ENCODE data around the gene APOBR.
A peak's percentile ranks its signal among the peaks of the same experiment; 100 is the strongest.
"Not testable (repeated sequence)": the region's sequence is repeated elsewhere in the genome, so short reads cannot be mapped to it uniquely, and the experiment has no call there.

The APOBR gene

DNA sequence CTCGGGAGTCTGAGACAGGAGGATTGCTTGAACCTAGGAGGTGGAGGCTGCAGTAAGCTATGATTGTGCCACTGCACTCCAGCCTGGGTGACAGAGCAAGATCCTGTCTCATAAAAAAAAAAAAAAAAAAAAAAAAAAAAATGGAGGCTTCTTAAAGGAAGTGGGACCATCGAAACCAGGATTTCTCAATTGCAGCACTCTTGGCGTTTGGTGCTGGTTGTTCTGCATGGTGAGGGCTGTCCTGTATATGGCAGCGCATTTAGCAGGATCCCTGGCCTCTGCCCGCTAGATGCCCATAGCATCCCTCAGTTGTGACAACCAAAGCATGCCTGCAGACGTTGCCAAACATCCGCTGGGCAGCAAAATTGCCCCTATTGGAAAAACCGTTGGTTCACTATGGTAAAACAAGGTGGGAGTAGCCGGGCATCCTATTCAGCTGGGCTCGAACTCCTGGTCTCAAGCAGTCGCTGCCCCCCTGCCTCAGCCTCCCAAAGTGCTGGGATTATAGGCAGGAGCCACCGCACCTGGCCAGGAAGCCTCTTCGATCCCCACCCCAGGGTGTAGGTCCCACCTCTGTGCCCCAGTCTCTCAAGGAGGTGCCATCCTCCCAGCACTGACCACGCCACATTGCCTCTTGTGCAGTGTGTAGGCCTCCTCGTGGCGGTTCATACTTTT is 15.8 kb upstream of the APOBR start:
- H3K4me3 ChIP-seq (ENCODE audit: low read depth, low read length): no peak overlapping the region
- no peak for DNase-seq (ENCODE audit: low read depth)
- TF ChIP-seq, protein P1, sequence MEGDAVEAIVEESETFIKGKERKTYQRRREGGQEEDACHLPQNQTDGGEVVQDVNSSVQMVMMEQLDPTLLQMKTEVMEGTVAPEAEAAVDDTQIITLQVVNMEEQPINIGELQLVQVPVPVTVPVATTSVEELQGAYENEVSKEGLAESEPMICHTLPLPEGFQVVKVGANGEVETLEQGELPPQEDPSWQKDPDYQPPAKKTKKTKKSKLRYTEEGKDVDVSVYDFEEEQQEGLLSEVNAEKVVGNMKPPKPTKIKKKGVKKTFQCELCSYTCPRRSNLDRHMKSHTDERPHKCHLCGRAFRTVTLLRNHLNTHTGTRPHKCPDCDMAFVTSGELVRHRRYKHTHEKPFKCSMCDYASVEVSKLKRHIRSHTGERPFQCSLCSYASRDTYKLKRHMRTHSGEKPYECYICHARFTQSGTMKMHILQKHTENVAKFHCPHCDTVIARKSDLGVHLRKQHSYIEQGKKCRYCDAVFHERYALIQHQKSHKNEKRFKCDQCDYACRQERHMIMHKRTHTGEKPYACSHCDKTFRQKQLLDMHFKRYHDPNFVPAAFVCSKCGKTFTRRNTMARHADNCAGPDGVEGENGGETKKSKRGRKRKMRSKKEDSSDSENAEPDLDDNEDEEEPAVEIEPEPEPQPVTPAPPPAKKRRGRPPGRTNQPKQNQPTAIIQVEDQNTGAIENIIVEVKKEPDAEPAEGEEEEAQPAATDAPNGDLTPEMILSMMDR (IDR thresholded peaks at IDR 0.05; ENCODE audit: insufficient read depth, low read depth, low read length, missing control alignments): no peak

- TF ChIP-seq, protein P1 (IDR thresholded peaks at IDR 0.05; ENCODE audit: insufficient read depth, low read depth, low read length, missing control alignments): no peak
- no peak for DNase-seq (ENCODE audit: low read depth)
Observed at GRCh38 chr16:28482026-28482425, 12.4 kb upstream of the APOBR start.

DNA sequence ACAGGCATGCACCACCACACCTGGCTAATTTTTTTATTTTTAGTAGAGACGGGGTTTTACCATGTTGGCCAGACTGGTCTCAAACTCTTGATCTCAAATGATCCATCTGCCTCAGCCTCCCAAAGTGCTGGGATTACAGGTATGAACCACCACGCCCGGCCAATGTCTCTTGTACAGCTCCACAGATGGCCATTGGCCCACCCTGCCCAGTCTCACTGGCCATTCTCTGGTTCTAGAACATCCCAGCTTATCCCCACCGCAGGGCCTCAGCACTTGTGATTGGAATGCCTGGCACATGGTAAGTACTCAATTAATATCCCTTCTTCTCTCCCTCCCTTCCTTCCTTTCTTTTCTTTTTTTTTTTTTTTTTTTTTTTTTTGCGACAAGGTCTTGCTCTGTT is 11.1 kb upstream of the APOBR start:
- DNase-seq (ENCODE audit: low read depth); H3K4me3 ChIP-seq (ENCODE audit: low read depth, low read length): not testable (repeated sequence)

More at GRCh38 chr16:28482026-28482425, 12.4 kb upstream of the APOBR start:
- no peak overlapping the region for H3K4me3 ChIP-seq (ENCODE audit: low read depth, low read length)

- H3K4me3 ChIP-seq (ENCODE audit: low read depth, low read length): no peak overlapping the region
- no peak for DNase-seq (ENCODE audit: low read depth)
- TF ChIP-seq, protein P1 (IDR thresholded peaks at IDR 0.05; ENCODE audit: insufficient read depth, low read depth, low read length, missing control alignments): no peak
Observed at GRCh38 chr16:28486266-28486665, 8.2 kb upstream of the APOBR start.

DNA sequence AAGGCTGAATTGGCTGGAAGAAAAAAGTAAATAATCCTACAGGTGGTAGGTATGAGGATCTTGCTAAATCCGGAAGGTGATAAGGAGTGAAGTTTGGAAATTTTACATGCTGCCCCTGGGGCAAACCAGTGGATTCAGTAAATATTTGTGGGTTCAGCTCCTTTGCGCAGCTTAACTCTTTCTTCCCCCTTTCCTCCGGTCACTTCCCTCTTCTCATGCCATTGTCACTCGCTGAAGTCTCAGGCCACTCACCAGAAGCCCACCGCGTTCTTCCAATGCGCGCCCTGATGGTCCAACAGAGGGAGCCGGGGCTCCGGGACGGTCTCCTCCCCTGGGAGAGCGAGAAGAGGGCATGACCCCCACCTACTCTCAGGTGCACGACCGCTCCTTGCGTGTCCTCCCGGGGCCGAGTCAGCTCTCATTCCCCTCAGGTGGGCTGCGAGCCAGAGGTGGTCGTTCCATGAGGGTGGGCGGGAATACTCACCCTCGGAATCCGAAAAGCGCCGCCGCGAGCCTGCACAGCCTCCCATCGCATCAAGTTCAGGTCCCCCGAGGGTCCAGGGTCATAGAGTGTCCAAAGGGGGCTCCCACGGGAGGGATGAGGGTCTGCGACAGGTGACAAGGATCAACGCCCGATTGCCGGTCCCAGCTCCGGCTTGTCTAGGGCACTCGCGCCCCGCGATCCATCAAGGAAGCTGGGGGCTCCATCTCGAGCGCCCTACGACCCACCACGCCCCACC is 3.0 kb upstream of the APOBR start:
- peak; percentile 39 for DNase-seq (ENCODE audit: low read depth)
- peak overlapping the region; percentile 99 for H3K4me3 ChIP-seq (ENCODE audit: low read depth, low read length)
- TF ChIP-seq, protein P1 (IDR thresholded peaks at IDR 0.05; ENCODE audit: insufficient read depth, low read depth, low read length, missing control alignments): peak; percentile 11

DNA sequence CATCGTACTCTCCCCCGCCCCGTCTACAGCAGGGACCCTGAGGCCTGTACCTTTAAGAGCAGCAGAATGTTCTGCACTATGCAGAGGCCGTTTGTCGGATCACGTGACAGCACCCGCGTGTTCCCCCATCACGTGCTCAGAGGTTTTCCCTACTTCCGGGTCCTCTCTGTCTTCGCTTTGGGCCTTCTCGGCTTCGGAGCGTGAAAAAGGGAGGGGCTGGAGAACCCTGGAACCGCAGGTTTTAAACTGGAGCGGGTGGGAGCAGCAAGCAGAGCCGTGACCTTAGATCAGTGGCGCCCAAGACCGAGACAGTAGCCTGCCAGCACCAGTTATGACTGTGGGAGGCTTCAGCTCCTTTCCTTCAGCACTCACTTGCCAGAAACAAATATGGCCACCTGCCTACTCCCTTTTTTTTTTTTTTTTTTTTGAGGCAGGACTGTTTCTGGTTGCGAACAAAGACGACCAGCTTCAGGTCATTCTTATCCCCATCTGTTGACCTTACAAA is 2.4 kb upstream of the APOBR start, which contains the start of gene CLN3:
CLN3 (minus strand) TSS at position 105 of the 505 bp plus-strand sequence. CDS start 315 bp downstream, outside the sequence.
- peak within 1 kb of the TSS; percentile 99 for H3K4me3 ChIP-seq (ENCODE audit: low read depth, low read length)
- DNase-seq (ENCODE audit: low read depth): peak; percentile 97
- TF ChIP-seq, protein P1 (IDR thresholded peaks at IDR 0.05; ENCODE audit: insufficient read depth, low read depth, low read length, missing control alignments): no peak

DNA sequence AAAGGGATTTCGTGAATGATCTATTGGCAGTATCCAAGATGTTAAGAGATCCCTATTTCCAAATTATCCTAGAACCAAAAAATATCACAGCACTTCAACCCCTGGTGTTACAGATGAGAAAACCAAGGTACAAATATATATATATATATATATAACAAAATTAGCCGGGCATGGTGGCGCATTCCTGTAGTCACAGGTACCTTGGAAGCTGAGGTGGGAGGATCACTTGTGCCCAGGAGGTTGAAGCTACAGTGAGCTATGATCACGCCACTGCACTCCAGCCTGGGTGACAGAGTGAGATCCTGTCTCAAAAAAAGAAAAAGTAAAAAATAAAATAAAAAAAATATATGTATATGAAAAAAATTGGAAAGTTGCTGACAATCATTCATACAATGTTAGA is 1.9 kb upstream of the APOBR start:
- DNase-seq (ENCODE audit: low read depth): no peak
- TF ChIP-seq, protein P1 (IDR thresholded peaks at IDR 0.05; ENCODE audit: insufficient read depth, low read depth, low read length, missing control alignments): no peak
- H3K4me3 ChIP-seq (ENCODE audit: low read depth, low read length): peak overlapping the region; percentile 99
